ENCODE measurements around the gene LLPH.

The LLPH gene

GRCh38 chr12:66111605-66112004 lies 18.9 kb downstream of the LLPH start (continued):
- TF ChIP-seq TSHZ2 (CRISPR knock-in tag; IDR thresholded peaks at IDR 0.05) (no peak), ZC3H10 (CRISPR knock-in tag; IDR thresholded peaks at IDR 0.05) (no peak), RARB (CRISPR knock-in tag; IDR thresholded peaks at IDR 0.05) (no peak), CSDC2 (CRISPR knock-in tag; IDR thresholded peaks at IDR 0.05) (no peak), PATZ1 (CRISPR knock-in tag; IDR thresholded peaks at IDR 0.05; ENCODE audit: borderline replicate concordance) (no peak)

- TF ChIP-seq BACH2 (CRISPR knock-in tag; IDR thresholded peaks at IDR 0.05; ENCODE audit: borderline replicate concordance) = no peak
- no peak for TF ChIP-seq ZFP3 (CRISPR knock-in tag; IDR thresholded peaks at IDR 0.05)
- ATAC-seq = no peak; the same call in 2 of the 3 replicates
These were observed 21.5 kb downstream of the LLPH start for GRCh38 chr12:66109056-66109455.

GRCh38 chr12:66108386-66108785 lies 22.2 kb downstream of the LLPH start:
- ATAC-seq = no peak
- no peak for TF ChIP-seq PATZ1 (CRISPR knock-in tag; IDR thresholded peaks at IDR 0.05; ENCODE audit: borderline replicate concordance)
- no peak for TF ChIP-seq ZFP30 (CRISPR knock-in tag; IDR thresholded peaks at IDR 0.05)
- TF ChIP-seq SNAI2 (CRISPR knock-in tag; IDR thresholded peaks at IDR 0.05) = no peak
- no peak for TF ChIP-seq POU6F1 (CRISPR knock-in tag; IDR thresholded peaks at IDR 0.05; ENCODE audit: borderline replicate concordance, low read depth)
- no peak for TF ChIP-seq TSHZ2 (CRISPR knock-in tag; IDR thresholded peaks at IDR 0.05)
- TF ChIP-seq ZNF565 (CRISPR knock-in tag; conservative IDR thresholded peaks at IDR 0.05; ENCODE audit: low read depth) = no peak
- no peak for TF ChIP-seq ZFP3 (CRISPR knock-in tag; IDR thresholded peaks at IDR 0.05)
- no peak for TF ChIP-seq ISL1 (CRISPR knock-in tag; IDR thresholded peaks at IDR 0.05)

- no peak for TF ChIP-seq TOX (CRISPR knock-in tag; IDR thresholded peaks at IDR 0.05; ENCODE audit: borderline replicate concordance)
- peak; percentile 97 for ATAC-seq
These were observed 23.1 kb downstream of the LLPH start for GRCh38 chr12:66107451-66107915.

Data from SK-N-SH treated with all-trans-retinoic acid at 6 μM for 48 hours (cell line).